LoVo (cell line): Measurements from ENCODE around the gene SPDYA.

Experiments used
- DNase-seq: peaks from one replicate; pipeline ENCODE4 v3.0.0-alpha.2; 2016; ENCODE audit warnings: low spot score

The SPDYA gene

GRCh38 chr2:28828382-28828781, 17.7 kb downstream of the SPDYA start:
- no peak for DNase-seq

GRCh38 chr2:28833740-28834470, 23.3 kb downstream of the SPDYA start:
- no peak for DNase-seq

GRCh38 chr2:28835781-28836180, 25.1 kb downstream of the SPDYA start:
- no peak for DNase-seq

GRCh38 chr2:28838971-28839370, 28.3 kb downstream of the SPDYA start:
- DNase-seq: no peak

- no peak for DNase-seq
Observed at GRCh38 chr2:28842042-28842441, 31.4 kb downstream of the SPDYA start.

- no peak for DNase-seq
Observed at GRCh38 chr2:28855193-28855592, 44.6 kb downstream of the SPDYA start.

- no peak for DNase-seq
Observed at GRCh38 chr2:28855977-28856376, 45.3 kb downstream of the SPDYA start.

GRCh38 chr2:28868611-28869010, 58.0 kb downstream of the SPDYA start:
- DNase-seq: no peak

GRCh38 chr2:28869494-28870145, 59.0 kb downstream of the SPDYA start:
- DNase-seq: peak; percentile 3

- DNase-seq: peak; percentile 97
Observed at GRCh38 chr2:28870146-28870891, 59.7 kb downstream of the SPDYA start, which contains the start of gene TRMT61B. Gene TRMT61B, minus strand, starts transcription at chr2:28870309. Its CDS starts 32 bp downstream, at chr2:28870277.

GRCh38 chr2:28871620-28872019, 61.0 kb downstream of the SPDYA start:
- no peak for DNase-seq

GRCh38 chr2:28880193-28880592, 69.6 kb downstream of the SPDYA start:
- DNase-seq: no peak

- DNase-seq: no peak
Observed at GRCh38 chr2:28893488-28893887, 82.9 kb downstream of the SPDYA start.

- DNase-seq: peak; percentile 99
Observed at GRCh38 chr2:28894470-28895188, 84.0 kb downstream of the SPDYA start, which contains the start of gene WDR43. Gene WDR43, plus strand, starts transcription at chr2:28894667. Its CDS starts 32 bp downstream, at chr2:28894699.

- peak; percentile 52 for DNase-seq
Observed at GRCh38 chr2:28895189-28895893, 84.7 kb downstream of the SPDYA start.

GRCh38 chr2:28896906-28897305, 86.3 kb downstream of the SPDYA start:
- peak; percentile 46 for DNase-seq

- DNase-seq: no peak
Observed at GRCh38 chr2:28898048-28898447, 87.4 kb downstream of the SPDYA start.
